Endothelial cell of umbilical vein (primary cell): ENCODE data around the gene ZNRF1. TPM values are rescaled to one million over a fixed set of nuclear protein-coding genes. Genes with fewer than 3 reads are reported as not detected.

Experiments used
- BruUV-seq: library from RNA; stranded (reverse); fragments of 400-500 nt; replicated peaks from 2 replicates; lab custom pipeline; 2021; lab: Mats Ljungman, UMichigan
- CTCF ChIA-PET: fragments of 300-600, 350-600 bp; sonication (Branson Sonifier 250); formaldehyde crosslinking; loops from one replicate; lab custom pipeline; 2021; ENCODE audit warnings: antibody characterized with exemption, inconsistent platforms; lab: Charles Lee
- POLR2A ChIA-PET: fragments of 300-600, 350-600 bp; sonication (Branson Sonifier 250); formaldehyde crosslinking; loops from one replicate; lab custom pipeline; 2021; ENCODE audit warnings: antibody characterized with exemption, inconsistent platforms; lab: Charles Lee
- DNase-seq: peaks from one replicate; pipeline ENCODE4 v3.0.0-alpha.2; 2011; ENCODE audit warnings: low read depth, low spot score
- FAIRE-seq: peaks from 2 replicates; lab custom pipeline; 2011; peaks lifted over from hg19 to GRCh38; lab: Jason Lieb, UNC
- H2AFZ ChIP-seq: 2 replicates; pipeline ENCODE4 v1.6.0; 2012; ENCODE audit warnings: low read depth, low read length, control low read depth, inconsistent platforms
- H3K27ac ChIP-seq: 2 replicates; pipeline ENCODE4 v1.5.1; 2011; ENCODE audit warnings: low read depth, mild to moderate bottlenecking, control low read depth, low read length, moderate library complexity; ENCODE audit not compliant: insufficient read depth
- H3K27me3 ChIP-seq, 2 experiments: 2 replicates each; pipeline versions ENCODE4 v1.6.0 to v1.6.1; 2011; ENCODE audit warnings: low read length in 2 of 2, mixed read lengths in 1 of 2; ENCODE audit not compliant: control insufficient read depth in 2 of 2, insufficient read depth in 2 of 2
- H3K36me3 ChIP-seq, 2 experiments: 2 replicates in 1 of 2; 3 replicates in 1 of 2; pipeline ENCODE4 v1.5.1; 2011; ENCODE audit warnings: low read length in 2 of 2, mild to moderate bottlenecking in 1 of 2, moderate library complexity in 1 of 2; ENCODE audit not compliant: control insufficient read depth in 2 of 2, insufficient read depth in 2 of 2; ENCODE audit errors: extremely low read depth in 1 of 2
- H3K4me1 ChIP-seq: 3 replicates; pipeline ENCODE4 v1.5.1; 2011; ENCODE audit warnings: mild to moderate bottlenecking, low read length; ENCODE audit not compliant: control insufficient read depth, insufficient read depth; ENCODE audit errors: extremely low read depth
- H3K4me2 ChIP-seq: 2 replicates; pipeline ENCODE4 v1.6.1; 2011; ENCODE audit warnings: low read length, control low read depth, mixed read lengths; ENCODE audit not compliant: insufficient read depth
- H3K4me3 ChIP-seq, 3 experiments: fragments of 200-600 bp in 1 of 3; sonication (generic), shearing (Covaris generic) in 1 of 3; replicated peaks in 1 of 3; 2 replicates each; pipeline ENCODE4 v1.5.1; 2011 to 2016; ENCODE audit warnings: control low read depth in 3 of 3, low read length in 3 of 3, mild to moderate bottlenecking in 2 of 3, inconsistent platforms in 1 of 3, low read depth in 1 of 3, moderate library complexity in 1 of 3; ENCODE audit not compliant: insufficient read depth in 1 of 3
- H3K79me2 ChIP-seq: 2 replicates; pipeline ENCODE4 v1.6.0; 2012; ENCODE audit warnings: low read length, inconsistent platforms; ENCODE audit not compliant: control insufficient read depth, insufficient read depth
- H3K9ac ChIP-seq: replicated peaks from 2 replicates; pipeline ENCODE3; 2011; ENCODE audit warnings: low read length, control low read depth; ENCODE audit not compliant: insufficient read depth; ENCODE audit errors: extremely low read depth
- H3K9me1 ChIP-seq: replicated peaks from 3 replicates; pipeline ENCODE4 v1.6.0; 2011; ENCODE audit warnings: mild to moderate bottlenecking, low read length; ENCODE audit not compliant: control insufficient read depth, insufficient read depth; ENCODE audit errors: extremely low read depth
- H3K9me3 ChIP-seq: replicated peaks from 2 replicates; pipeline ENCODE4 v1.5.1; 2012; ENCODE audit warnings: low read length, inconsistent platforms; ENCODE audit not compliant: control insufficient read depth, insufficient read depth
- H4K20me1 ChIP-seq: replicated peaks from 2 replicates; pipeline ENCODE3; 2011; ENCODE audit warnings: mild to moderate bottlenecking, low read length; ENCODE audit not compliant: control insufficient read depth, insufficient read depth; ENCODE audit errors: extremely low read depth
- CTCF ChIP-seq, 2 donors: IDR thresholded peaks; 1 replicate in 1 of 2; 2 replicates in 1 of 2; pipeline ENCODE4 v1.5.1; 2011; ENCODE audit warnings: low read length in 2 of 2, mild to moderate bottlenecking in 2 of 2, moderate library complexity in 2 of 2, control low read depth in 1 of 2, inconsistent platforms in 1 of 2, low read depth in 1 of 2; ENCODE audit not compliant: insufficient read depth in 1 of 2; ENCODE audit errors: extremely low read depth in 1 of 2
- EZH2 ChIP-seq: IDR thresholded peaks from 2 replicates; pipeline ENCODE4 v1.6.1; 2012; ENCODE audit warnings: borderline replicate concordance, low read depth, mild to moderate bottlenecking, moderate library complexity, low read length, inconsistent platforms; ENCODE audit not compliant: severe bottlenecking
- FOS ChIP-seq: IDR thresholded peaks from 2 replicates; pipeline ENCODE4 v1.6.1; 2011; ENCODE audit warnings: mild to moderate bottlenecking, low read length, moderate library complexity, borderline replicate concordance; ENCODE audit not compliant: insufficient read depth
- GATA2 ChIP-seq: IDR thresholded peaks from 2 replicates; pipeline ENCODE4 v1.7.0; 2011; ENCODE audit warnings: low read depth, mild to moderate bottlenecking, moderate library complexity, mixed read lengths, low read length; ENCODE audit not compliant: insufficient read length, insufficient read depth
- JUN ChIP-seq: IDR thresholded peaks from 2 replicates; pipeline ENCODE4 v1.6.1; 2011; ENCODE audit warnings: borderline replicate concordance, low read depth; ENCODE audit not compliant: insufficient read length, insufficient read depth
- MAX ChIP-seq: IDR thresholded peaks from 2 replicates; pipeline ENCODE4 v1.6.1; 2011; ENCODE audit not compliant: insufficient read depth, insufficient read length
- MYC ChIP-seq: IDR thresholded peaks from one replicate; pipeline ENCODE4 v1.6.1; 2011; ENCODE audit warnings: mild to moderate bottlenecking, low read depth, low read length
- POLR2A ChIP-seq: IDR thresholded peaks from 2 replicates; pipeline ENCODE4 v1.6.1; 2012; ENCODE audit warnings: low read depth, mild to moderate bottlenecking, control low read depth, low read length
- POLR2AphosphoS5 ChIP-seq: IDR thresholded peaks from 2 replicates; pipeline ENCODE4 v1.6.1; 2012; ENCODE audit warnings: low read depth, mild to moderate bottlenecking, control low read depth, low read length, moderate library complexity; ENCODE audit not compliant: insufficient read depth
- dilution Hi-C: fragments of 300-500 bp; cut with MboI; formaldehyde crosslinking; loops from one replicate; pipeline ENCODE4 v1.15.0; 2019; ENCODE audit warnings: low sequenced_read_pairs; ENCODE audit not compliant: extremely low pct_ligation_motif_present
- intact Hi-C: fragments of 100-400 bp; cut with micrococcal nuclease; formaldehyde crosslinking; loops from one replicate; pipeline ENCODE4 v1.10.0; 2022
- polyA plus RNA-seq, 4 experiments: library from polyadenylated mRNA; depleted of rRNA in 3 of 4; stranded (reverse) in 3 of 4; unstranded in 1 of 4; fragments of >200 nt; gene quantifications; 2 replicates each; pipeline versions ENCODE4 v1.2.1 to v1.2.3, GENCODE V29; 2011 to 2012; ENCODE audit warnings: missing spikeins in 1 of 4
- total RNA-seq: library from RNA; stranded (reverse); gene quantifications from 2 replicates; pipeline ENCODE4 v1.2.3, GENCODE V29; 2021

The ZNRF1 gene
- total and polyA plus RNA-seq, 2 donors (not counting 3 experiments of a cell fraction or from before 2014, with no cell fraction given): 23.7 to 34.9 TPM

GRCh38 chr16:75106351-75107274 lies 107.8 kb downstream of the ZNRF1 start:
- no peak overlapping the region for H2AFZ ChIP-seq
- H3K9me1 ChIP-seq: no peaks in the 10 kb centered on the region
- H3K4me3 ChIP-seq: no peak overlapping the region
- no peak overlapping the region for H3K4me2 ChIP-seq
- ChIA-PET POLR2A (no interaction called here), CTCF (interaction anchor here (1.8 kb wide), 1 partner anchor 108 kb away, joined by 15 read pairs; the partner anchor contains the start of gene ZNRF1)
- H4K20me1 ChIP-seq: no peaks in the 10 kb centered on the region
- TF ChIP-seq MAX: no peak
- no peak for TF ChIP-seq JUN
- TF ChIP-seq CTCF (IDR thresholded peaks at IDR 0.05; ENCODE audit: extremely low read depth in 1 of 2, insufficient read depth in 1 of 2, low read depth in 1 of 2, low read length in 2 of 2): no peak
- TF ChIP-seq POLR2A: no peak
- no peak for TF ChIP-seq GATA2
- no peak for TF ChIP-seq POLR2AphosphoS5
- TF ChIP-seq MYC: no peak
- TF ChIP-seq FOS: no peak
- no peak for TF ChIP-seq EZH2
- intact Hi-C loops (no loop called here), dilution Hi-C loops (no loop called here)
- no peak overlapping the region for H3K27ac ChIP-seq
- no TSS peak for BruUV-seq
- H3K9ac ChIP-seq: no peak overlapping the region
- H3K36me3 ChIP-seq: peaks cover 0 to 3% of the 10 kb centered on the region in 2 experiments
- DNase-seq (no peak), FAIRE-seq (no peak)
- H3K79me2 ChIP-seq: no peaks in the 10 kb centered on the region
- peaks cover 15% of the 10 kb centered on the region for H3K4me1 ChIP-seq
- no peaks in the 10 kb centered on the region for H3K27me3 ChIP-seq
- H3K9me3 ChIP-seq: no peaks in the 10 kb centered on the region
